Psoas muscle (tissue), 8 donors: ENCODE results near the gene TCP1. TPM values are rescaled to one million over a fixed set of nuclear protein-coding genes. Genes with fewer than 3 reads are reported as not detected.
A peak's percentile ranks its signal among the peaks of the same experiment; 100 is the strongest.

Experiments
- ATAC-seq, 4 donors: fragments of 200-7000 bp; cut with Tn5 transposase; one replicate each; pipeline ENCODE4 v1.9.1; 2020; ENCODE audit warnings: moderate library complexity in 3 of 4, mild to moderate bottlenecking in 2 of 4
- DNase-seq, 2 donors: peaks; one replicate each; pipeline ENCODE4 v3.0.0-alpha.2; 2020
- H3K27ac ChIP-seq: fragments of 200-600 bp; one replicate; pipeline ENCODE4 v1.8.0; 2022
- H3K27me3 ChIP-seq, 3 donors: fragments of 200-600 bp in 1 of 3; one replicate each; pipeline versions ENCODE4 v1.6.1 to v1.8.0; 2013 to 2022; ENCODE audit warnings: low read length in 2 of 3, mild to moderate bottlenecking in 2 of 3, moderate library complexity in 1 of 3; ENCODE audit not compliant: insufficient read depth in 3 of 3
- H3K36me3 ChIP-seq, 2 donors: fragments of 200-600 bp in 1 of 2; one replicate each; pipeline versions ENCODE4 v1.6.1 to v1.8.0; 2013 to 2022; ENCODE audit warnings: low read depth in 1 of 2, mild to moderate bottlenecking in 1 of 2, moderate library complexity in 1 of 2; ENCODE audit not compliant: insufficient read depth in 1 of 2
- H3K4me1 ChIP-seq: fragments of 200-600 bp; one replicate; pipeline ENCODE4 v1.8.0; 2022
- H3K4me3 ChIP-seq: fragments of 200-600 bp; one replicate; pipeline ENCODE4 v1.8.0; 2022; ENCODE audit warnings: mild to moderate bottlenecking
- H3K9me3 ChIP-seq: fragments of 200-600 bp; one replicate; pipeline ENCODE4 v1.8.0; 2022
- WGBS, 3 donors: extraction: QIAGEN DNeasy Blood & Tissue Kit; methylation state at CpG; one replicate each; pipeline versions ENCODE4 v1.1.6 to v1.1.7; 2013; 5-methylcytosine and 5-hydroxymethylcytosine counted together
- intact Hi-C, 2 donors: fragments of 100-400 bp; cut with DNase I; formaldehyde crosslinking; loops; one replicate each; pipeline versions ENCODE4 v1.11.0 to v1.14.2; 2022
- polyA plus RNA-seq, 3 donors: library from polyadenylated mRNA; stranded (reverse); fragments of 200-250 nt; gene quantifications; one replicate each; pipeline ENCODE4 v1.2.3, GENCODE V29; 2013
- total RNA-seq, 4 donors: library from RNA; stranded (reverse); fragmentation: NEBNext Ultra II Directional in 2 of 4; extraction: Animal tissue kit (Norgen Biotek cat#: 25700) in 2 of 4; gene quantifications; one replicate each; pipeline versions ENCODE4 v1.2.1 to v1.2.4, GENCODE V29; 2021 to 2023
- TF ChIP-seq, protein P1 (sequence below): fragments of 200-600 bp; IDR thresholded peaks from one replicate; pipeline ENCODE4 v1.8.0; 2022; ENCODE audit warnings: antibody characterized with exemption
- donor health status: healthy with polysubstance abuse.
- donor health status: DM: no; HTN: no; CAD: no; lungs with moderate emphysema.
- donor health status: Bipolar disorder and iron deficiency.
- donor health status: healthy.
- donor health status: DM: yes; HTN: yes; CAD: no.
- donor health status: DM: no; HTN: no; CAD: no.
- donor health status: DM: no; HTN: no; CAD: no.
- donor health status: DM: yes; HTN: yes; CAD: no.

TCP1 gene
- total and polyA plus RNA-seq, 7 donors, result 153 to 307 (median 215) TPM

DNA sequence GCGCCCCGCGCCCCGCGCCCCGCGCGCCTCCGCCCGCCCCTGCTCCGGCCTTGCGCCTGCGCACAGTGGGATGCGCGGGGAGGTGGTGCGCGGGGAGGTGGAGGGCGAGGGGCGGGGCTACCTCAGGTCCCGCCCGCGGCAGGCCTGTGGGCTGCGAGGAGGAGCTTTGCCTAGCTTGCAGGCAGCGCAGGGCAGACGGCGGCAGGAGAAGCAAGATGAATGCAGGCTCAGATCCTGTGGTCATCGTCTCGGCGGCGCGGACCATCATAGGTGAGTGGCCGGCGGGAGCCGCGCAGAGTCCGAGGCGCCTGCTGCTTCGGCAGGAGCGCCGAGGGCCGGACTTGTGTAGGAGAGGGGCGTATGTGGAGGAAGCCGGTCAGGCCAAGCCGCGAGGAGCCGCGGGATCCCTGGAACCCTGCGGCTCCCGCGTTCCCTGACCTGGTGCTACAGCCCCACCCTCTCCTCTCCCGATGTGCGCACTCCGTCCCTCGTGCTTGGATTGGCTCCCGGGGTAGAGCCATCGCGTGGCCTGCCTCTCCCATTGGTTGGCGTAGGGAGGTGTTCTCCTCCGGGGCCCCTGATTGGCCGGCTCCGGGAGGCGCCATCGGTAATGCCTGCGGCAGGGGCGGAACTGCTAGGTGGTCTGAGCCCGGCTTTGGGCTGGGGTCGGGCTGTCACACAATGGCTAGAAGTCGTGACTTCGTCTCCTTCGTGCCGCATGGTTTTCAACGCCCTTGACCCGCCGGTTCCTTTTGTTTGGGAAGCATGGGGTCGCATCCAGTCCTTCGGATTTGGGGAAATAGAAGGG is 27.3 kb downstream of the TCP1 start, which contains the start of gene ACAT2:
Gene ACAT2, plus strand, starts transcription at position 173 of the 808 bp plus-strand sequence. Its CDS starts 43 bp downstream, at position 216.
- intact Hi-C loops, result no loop called here
- Histone ChIP-seq H3K9me3 (no peaks in the 10 kb centered on the region), H3K4me3 (peak within 1 kb of the TSS; percentile 99), H3K36me3 (peaks cover 0 to 41% of the 10 kb centered on the region in 2 donors), H3K4me1 (peaks cover 16% of the 10 kb centered on the region), H3K27me3 (no peaks in the 10 kb centered on the region), H3K27ac (peak within 1 kb of the TSS; percentile 87)
- WGBS, 3 donors, result 0 to 1% (median 0%) methylated on average over 66 to 76 of the region's 76 CpGs
- DNase-seq (peak; percentile 95 to 97), ATAC-seq (peak; percentile 98 to 99 (median 98))
- TF ChIP-seq, protein P1, sequence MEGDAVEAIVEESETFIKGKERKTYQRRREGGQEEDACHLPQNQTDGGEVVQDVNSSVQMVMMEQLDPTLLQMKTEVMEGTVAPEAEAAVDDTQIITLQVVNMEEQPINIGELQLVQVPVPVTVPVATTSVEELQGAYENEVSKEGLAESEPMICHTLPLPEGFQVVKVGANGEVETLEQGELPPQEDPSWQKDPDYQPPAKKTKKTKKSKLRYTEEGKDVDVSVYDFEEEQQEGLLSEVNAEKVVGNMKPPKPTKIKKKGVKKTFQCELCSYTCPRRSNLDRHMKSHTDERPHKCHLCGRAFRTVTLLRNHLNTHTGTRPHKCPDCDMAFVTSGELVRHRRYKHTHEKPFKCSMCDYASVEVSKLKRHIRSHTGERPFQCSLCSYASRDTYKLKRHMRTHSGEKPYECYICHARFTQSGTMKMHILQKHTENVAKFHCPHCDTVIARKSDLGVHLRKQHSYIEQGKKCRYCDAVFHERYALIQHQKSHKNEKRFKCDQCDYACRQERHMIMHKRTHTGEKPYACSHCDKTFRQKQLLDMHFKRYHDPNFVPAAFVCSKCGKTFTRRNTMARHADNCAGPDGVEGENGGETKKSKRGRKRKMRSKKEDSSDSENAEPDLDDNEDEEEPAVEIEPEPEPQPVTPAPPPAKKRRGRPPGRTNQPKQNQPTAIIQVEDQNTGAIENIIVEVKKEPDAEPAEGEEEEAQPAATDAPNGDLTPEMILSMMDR, result no peak

DNA sequence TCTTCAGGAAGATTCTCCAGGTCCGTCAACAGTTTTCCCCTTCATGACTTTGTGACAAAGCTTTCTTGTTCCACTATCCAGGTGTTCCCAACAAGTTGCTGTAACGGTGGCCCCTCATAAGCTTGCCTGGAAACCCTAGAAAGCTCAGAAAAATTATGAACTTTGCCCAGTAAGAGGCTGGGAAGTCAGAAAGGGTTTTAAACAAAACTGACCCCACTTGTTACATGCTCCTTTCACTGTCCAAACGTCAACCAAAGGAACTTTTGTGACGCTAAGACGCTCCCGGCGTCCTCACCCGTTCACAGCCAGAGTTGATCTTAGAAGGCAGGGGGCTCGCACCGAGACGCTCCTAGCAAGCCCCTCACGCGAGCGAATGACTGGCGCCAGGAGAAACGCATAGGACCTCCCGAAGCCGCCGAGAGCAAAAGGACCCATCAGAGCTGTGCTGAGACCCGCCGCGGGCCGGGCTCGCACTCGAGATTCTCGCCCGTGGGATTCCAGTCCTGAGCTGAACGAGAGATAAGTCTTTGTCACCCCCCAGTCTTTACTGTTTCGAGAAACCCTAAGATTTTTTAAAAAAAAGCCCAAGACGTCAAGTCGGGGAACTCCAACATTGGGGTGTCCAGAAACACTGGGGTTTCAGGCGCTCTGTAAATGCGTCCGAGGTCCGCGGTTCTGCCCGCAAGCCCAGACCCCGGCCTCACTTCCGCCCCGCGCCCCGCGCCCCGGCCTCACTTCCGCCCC is 28.1 kb downstream of the TCP1 start:
- peak overlapping the region; percentile 87 for H3K27ac ChIP-seq
- peaks cover 0 to 41% of the 10 kb centered on the region in 2 donors for H3K36me3 ChIP-seq
- WGBS, 3 donors, result 2 to 6% (median 5%) methylated on average over 43 to 45 of the region's 45 CpGs
- H3K4me1 ChIP-seq, result peaks cover 16% of the 10 kb centered on the region
- peak in 1 of 4 donors; percentile 3 for ATAC-seq
- peak; percentile 38 to 67 for DNase-seq
- no peaks in the 10 kb centered on the region for H3K9me3 ChIP-seq
- H3K27me3 ChIP-seq, result no peaks in the 10 kb centered on the region
- peak overlapping the region; percentile 99 for H3K4me3 ChIP-seq
- TF ChIP-seq, protein P1, result no peak
- intact Hi-C loops, result no loop called here

DNA sequence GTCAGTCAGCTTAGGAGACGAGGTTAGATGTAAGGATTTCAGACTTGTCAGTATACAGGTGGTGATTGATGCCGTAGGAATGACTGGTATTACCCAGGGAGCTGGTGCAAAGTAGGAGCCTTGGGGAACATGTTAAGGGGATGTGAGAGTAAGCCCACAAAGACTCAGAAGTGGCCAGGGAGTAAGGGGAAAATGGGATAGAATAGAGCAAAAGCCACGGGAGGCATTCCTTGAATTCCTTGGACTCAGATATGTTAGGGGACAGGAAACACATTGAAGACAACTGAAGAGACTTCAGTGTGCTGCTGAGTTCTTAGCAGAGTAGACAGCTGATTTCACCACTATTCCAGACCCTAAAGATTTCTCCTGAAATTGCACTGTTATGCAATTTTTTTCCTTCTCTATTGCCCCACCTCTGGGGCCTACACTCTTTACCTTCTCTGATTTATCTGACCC is 28.8 kb downstream of the TCP1 start:
- Histone ChIP-seq H3K36me3 (peaks cover 3 to 46% of the 10 kb centered on the region in 2 donors), H3K9me3 (no peaks in the 10 kb centered on the region), H3K27ac (peak overlapping the region; percentile 87), H3K27me3 (no peaks in the 10 kb centered on the region), H3K4me3 (peak overlapping the region; percentile 99), H3K4me1 (peaks cover 16% of the 10 kb centered on the region)
- TF ChIP-seq, protein P1, result no peak
- 44 to 57% (median 53%) methylated on average over 3 of the region's 3 CpGs for whole genome bisulfite sequencing, 3 donors
- ATAC-seq, result no peak
- no peak for DNase-seq
- intact Hi-C loops, result no loop called here

DNA sequence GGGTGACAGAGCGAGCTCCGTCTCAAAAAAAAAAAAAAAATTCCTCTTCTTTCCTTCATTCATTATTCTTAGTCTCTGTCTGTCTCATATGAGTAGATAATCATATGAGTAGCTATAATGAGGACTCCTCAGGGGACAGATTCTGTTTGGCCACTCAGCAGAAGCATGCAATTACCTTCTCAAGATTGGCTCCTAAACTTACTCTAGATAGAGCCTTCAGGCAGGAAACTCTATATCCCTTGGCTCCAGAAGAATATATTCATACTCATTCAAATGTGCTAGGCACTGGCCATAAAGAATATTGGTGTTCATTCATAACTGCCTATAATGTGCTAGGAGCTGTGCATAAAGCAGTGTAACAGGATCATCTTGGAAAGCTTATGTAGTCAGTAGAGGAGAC is 29.8 kb downstream of the TCP1 start:
- DNase-seq (no peak), ATAC-seq (no peak)
- intact Hi-C loops, result no loop called here
- Histone ChIP-seq H3K4me1 (peaks cover 16% of the 10 kb centered on the region), H3K27me3 (no peaks in the 10 kb centered on the region), H3K4me3 (no peak overlapping the region), H3K27ac (peak overlapping the region; percentile 2), H3K36me3 (peaks cover 9 to 52% of the 10 kb centered on the region in 2 donors), H3K9me3 (no peaks in the 10 kb centered on the region)
- WGBS, 3 donors, result 60% methylated on average over 2 of the region's 2 CpGs; no CpG with 5 or more reads in 2 of the 3 donors
- TF ChIP-seq, protein P1, result no peak
